ENCODE measurements around the gene SUMO2.

Gene SUMO2

DNA sequence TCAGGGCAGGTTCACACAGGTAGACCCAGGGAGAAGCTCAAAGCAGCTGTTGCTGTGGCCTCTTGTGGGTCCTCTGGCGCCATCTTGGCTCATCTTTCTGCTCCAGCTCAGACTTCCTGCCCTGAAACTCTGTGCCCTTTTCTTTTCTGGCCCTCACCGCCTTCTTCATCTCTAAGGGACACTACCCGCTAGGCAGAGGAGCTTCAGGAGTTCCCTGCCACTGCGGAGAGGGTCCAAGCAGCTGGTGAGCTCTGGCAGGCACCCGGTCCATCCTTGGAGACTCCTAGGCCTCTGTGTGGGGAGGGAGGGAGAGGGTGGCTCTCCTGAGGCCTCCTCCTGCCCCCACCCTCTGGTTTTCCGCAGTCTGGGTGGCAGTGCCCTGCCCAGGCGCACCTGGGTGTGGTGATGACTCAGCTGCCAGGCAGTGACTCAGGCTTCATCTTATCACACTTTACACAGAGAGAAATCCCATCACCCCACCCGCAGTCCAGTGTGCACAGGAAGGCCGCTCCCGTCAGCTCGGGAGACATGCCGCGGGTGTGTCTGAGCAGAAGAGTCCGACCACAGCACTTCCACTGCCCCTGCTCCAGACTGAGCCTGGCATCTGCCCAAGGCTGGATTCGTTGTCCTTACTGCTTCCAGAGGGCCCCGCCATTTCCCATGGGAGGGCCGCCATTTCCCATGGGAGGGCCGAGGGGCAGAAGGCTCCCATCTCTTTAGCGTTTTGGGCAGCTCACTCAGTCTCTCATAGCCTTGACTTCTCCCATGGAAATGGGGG lies 58.5 kb downstream of the SUMO2 start (continued):
- TF ChIP-seq, protein P1, sequence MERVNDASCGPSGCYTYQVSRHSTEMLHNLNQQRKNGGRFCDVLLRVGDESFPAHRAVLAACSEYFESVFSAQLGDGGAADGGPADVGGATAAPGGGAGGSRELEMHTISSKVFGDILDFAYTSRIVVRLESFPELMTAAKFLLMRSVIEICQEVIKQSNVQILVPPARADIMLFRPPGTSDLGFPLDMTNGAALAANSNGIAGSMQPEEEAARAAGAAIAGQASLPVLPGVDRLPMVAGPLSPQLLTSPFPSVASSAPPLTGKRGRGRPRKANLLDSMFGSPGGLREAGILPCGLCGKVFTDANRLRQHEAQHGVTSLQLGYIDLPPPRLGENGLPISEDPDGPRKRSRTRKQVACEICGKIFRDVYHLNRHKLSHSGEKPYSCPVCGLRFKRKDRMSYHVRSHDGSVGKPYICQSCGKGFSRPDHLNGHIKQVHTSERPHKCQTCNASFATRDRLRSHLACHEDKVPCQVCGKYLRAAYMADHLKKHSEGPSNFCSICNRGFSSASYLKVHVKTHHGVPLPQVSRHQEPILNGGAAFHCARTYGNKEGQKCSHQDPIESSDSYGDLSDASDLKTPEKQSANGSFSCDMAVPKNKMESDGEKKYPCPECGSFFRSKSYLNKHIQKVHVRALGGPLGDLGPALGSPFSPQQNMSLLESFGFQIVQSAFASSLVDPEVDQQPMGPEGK (CRISPR knock-in tag; IDR thresholded peaks at IDR 0.05; ENCODE audit: borderline replicate concordance): 0 out of 2 replicates have a peak, but pooled peaks have one; percentile 9
- no peak for TF ChIP-seq ZFP30 (CRISPR knock-in tag; IDR thresholded peaks at IDR 0.05)

DNA sequence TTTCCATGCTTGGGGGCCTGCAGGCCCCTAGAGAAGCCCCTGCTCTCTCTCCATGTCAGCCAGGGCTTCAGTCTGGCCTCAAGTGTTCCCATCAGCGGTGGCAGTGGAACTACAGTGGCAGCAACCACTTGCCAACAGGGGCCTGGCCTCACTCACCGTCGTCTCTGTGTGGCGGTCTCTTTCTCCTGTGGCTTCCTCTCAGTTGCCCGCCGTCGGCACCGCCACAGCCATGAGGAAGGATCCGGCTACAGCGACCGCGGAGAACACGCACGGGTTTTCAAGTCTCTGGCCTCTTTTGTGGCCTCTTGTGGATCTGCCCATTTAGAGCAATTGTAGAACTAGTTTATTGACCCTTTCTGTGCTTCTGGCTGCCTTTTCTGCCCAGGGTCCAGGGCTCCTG lies 64.5 kb downstream of the SUMO2 start:
- no peak for ATAC-seq
- TF ChIP-seq TCF4 (CRISPR knock-in tag; IDR thresholded peaks at IDR 0.05; ENCODE audit: borderline replicate concordance): no peak
- no peak for TF ChIP-seq ESRRG (CRISPR knock-in tag; IDR thresholded peaks at IDR 0.05)
- TF ChIP-seq BACH2 (CRISPR knock-in tag; IDR thresholded peaks at IDR 0.05; ENCODE audit: borderline replicate concordance): no peak
- TF ChIP-seq, protein P2, sequence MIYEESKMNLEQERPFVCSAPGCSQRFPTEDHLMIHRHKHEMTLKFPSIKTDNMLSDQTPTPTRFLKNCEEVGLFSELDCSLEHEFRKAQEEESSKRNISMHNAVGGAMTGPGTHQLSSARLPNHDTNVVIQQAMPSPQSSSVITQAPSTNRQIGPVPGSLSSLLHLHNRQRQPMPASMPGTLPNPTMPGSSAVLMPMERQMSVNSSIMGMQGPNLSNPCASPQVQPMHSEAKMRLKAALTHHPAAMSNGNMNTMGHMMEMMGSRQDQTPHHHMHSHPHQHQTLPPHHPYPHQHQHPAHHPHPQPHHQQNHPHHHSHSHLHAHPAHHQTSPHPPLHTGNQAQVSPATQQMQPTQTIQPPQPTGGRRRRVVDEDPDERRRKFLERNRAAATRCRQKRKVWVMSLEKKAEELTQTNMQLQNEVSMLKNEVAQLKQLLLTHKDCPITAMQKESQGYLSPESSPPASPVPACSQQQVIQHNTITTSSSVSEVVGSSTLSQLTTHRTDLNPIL (CRISPR knock-in tag; IDR thresholded peaks at IDR 0.05; ENCODE audit: low read depth): no peak
- no peak for TF ChIP-seq ISL1 (CRISPR knock-in tag; IDR thresholded peaks at IDR 0.05)
- TF ChIP-seq ZFP30 (CRISPR knock-in tag; IDR thresholded peaks at IDR 0.05): no peak
- no peak for TF ChIP-seq ZC3H10 (CRISPR knock-in tag; IDR thresholded peaks at IDR 0.05)
- TF ChIP-seq, protein P3, sequence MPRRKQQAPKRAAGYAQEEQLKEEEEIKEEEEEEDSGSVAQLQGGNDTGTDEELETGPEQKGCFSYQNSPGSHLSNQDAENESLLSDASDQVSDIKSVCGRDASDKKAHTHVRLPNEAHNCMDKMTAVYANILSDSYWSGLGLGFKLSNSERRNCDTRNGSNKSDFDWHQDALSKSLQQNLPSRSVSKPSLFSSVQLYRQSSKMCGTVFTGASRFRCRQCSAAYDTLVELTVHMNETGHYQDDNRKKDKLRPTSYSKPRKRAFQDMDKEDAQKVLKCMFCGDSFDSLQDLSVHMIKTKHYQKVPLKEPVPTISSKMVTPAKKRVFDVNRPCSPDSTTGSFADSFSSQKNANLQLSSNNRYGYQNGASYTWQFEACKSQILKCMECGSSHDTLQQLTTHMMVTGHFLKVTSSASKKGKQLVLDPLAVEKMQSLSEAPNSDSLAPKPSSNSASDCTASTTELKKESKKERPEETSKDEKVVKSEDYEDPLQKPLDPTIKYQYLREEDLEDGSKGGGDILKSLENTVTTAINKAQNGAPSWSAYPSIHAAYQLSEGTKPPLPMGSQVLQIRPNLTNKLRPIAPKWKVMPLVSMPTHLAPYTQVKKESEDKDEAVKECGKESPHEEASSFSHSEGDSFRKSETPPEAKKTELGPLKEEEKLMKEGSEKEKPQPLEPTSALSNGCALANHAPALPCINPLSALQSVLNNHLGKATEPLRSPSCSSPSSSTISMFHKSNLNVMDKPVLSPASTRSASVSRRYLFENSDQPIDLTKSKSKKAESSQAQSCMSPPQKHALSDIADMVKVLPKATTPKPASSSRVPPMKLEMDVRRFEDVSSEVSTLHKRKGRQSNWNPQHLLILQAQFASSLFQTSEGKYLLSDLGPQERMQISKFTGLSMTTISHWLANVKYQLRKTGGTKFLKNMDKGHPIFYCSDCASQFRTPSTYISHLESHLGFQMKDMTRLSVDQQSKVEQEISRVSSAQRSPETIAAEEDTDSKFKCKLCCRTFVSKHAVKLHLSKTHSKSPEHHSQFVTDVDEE (CRISPR knock-in tag; IDR thresholded peaks at IDR 0.05): no peak
- no peak for TF ChIP-seq GLIS3 (CRISPR knock-in tag; IDR thresholded peaks at IDR 0.05)
- no peak for TF ChIP-seq TOX (CRISPR knock-in tag; IDR thresholded peaks at IDR 0.05; ENCODE audit: borderline replicate concordance)
- TF ChIP-seq ZNF70 (CRISPR knock-in tag; IDR thresholded peaks at IDR 0.05): no peak
- TF ChIP-seq, protein P1 (CRISPR knock-in tag; IDR thresholded peaks at IDR 0.05; ENCODE audit: borderline replicate concordance): no peak
- no peak for TF ChIP-seq PPARA (CRISPR knock-in tag; IDR thresholded peaks at IDR 0.05; ENCODE audit: borderline replicate concordance)

DNA sequence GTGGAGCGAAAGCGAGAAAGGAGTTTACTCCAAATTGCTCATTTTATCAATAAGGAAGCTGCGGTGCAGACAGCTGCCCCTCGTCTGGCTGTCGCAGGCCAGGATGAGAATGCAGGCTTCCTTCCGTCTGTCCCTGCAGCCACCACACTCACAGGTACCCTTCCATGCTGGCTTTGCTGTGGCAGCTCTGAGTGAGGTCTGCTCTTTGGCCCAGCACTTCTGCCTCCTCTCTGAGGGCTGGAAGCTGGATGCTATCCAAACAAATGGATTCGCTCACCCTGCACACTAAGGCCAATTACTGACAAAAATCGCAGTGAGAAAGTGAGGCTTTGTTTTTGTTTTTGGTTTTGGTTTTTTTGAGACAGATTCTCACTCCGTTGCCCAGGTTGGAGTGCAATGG lies 66.0 kb downstream of the SUMO2 start:
- no peak for ATAC-seq
- TF ChIP-seq ZNF70 (CRISPR knock-in tag; IDR thresholded peaks at IDR 0.05): no peak
- no peak for TF ChIP-seq OSR1 (CRISPR knock-in tag; IDR thresholded peaks at IDR 0.05)
- no peak for TF ChIP-seq TOX (CRISPR knock-in tag; IDR thresholded peaks at IDR 0.05; ENCODE audit: borderline replicate concordance)
- TF ChIP-seq SNAI2 (CRISPR knock-in tag; IDR thresholded peaks at IDR 0.05): no peak
- TF ChIP-seq PPARA (CRISPR knock-in tag; IDR thresholded peaks at IDR 0.05; ENCODE audit: borderline replicate concordance): no peak
- TF ChIP-seq, protein P2 (CRISPR knock-in tag; IDR thresholded peaks at IDR 0.05; ENCODE audit: low read depth): no peak
- TF ChIP-seq ISL1 (CRISPR knock-in tag; IDR thresholded peaks at IDR 0.05): no peak
- TF ChIP-seq CSDC2 (CRISPR knock-in tag; IDR thresholded peaks at IDR 0.05): no peak
- TF ChIP-seq, protein P1 (CRISPR knock-in tag; IDR thresholded peaks at IDR 0.05; ENCODE audit: borderline replicate concordance): no peak
- no peak for TF ChIP-seq BACH2 (CRISPR knock-in tag; IDR thresholded peaks at IDR 0.05; ENCODE audit: borderline replicate concordance)
- no peak for TF ChIP-seq ZFP30 (CRISPR knock-in tag; IDR thresholded peaks at IDR 0.05)

Measured in SK-N-SH treated with all-trans-retinoic acid at 6 μM for 48 hours (cell line).